ENCODE measurements around the gene RPUSD4. TPM values are rescaled to one million over a fixed set of nuclear protein-coding genes. Genes with fewer than 3 reads are reported as not detected.

The RPUSD4 gene
- total RNA-seq, 1 donor, result 24.2 TPM

DNA sequence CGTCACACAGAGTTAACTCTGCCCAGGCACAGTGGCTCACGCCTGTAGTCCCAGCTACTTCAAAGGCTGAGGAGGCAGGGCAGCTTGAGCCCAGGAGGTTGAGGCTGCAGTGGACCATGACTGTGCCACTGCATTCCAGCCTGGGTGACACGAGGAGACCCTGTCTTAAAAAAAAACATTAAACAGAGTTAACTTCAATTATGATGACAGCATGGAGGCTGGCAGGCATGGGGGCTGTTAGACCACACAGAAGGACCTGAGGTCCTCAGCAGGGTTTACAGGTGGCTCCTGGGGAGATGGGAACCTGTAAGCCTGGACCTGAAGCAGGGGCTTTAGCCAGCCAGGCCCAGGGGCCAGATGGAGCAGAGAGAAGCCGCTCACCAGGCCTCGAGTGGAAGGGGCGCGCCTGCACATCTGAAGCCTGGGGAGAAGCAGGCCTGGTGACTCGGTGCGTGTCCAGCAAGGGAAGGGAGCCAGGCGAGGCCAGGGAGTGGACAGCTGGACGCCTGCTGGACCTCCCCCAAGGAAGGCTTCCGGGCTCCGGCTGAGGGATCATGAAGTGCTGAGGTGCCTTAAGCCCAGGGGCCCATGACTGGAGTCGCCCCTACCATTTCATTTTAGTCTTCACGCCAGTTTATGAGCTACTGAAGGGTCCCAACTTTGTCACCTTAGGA, 25.3 kb downstream of the RPUSD4 start:
- no peak for DNase-seq (ENCODE audit: low read depth)
- TF ChIP-seq, protein P1, sequence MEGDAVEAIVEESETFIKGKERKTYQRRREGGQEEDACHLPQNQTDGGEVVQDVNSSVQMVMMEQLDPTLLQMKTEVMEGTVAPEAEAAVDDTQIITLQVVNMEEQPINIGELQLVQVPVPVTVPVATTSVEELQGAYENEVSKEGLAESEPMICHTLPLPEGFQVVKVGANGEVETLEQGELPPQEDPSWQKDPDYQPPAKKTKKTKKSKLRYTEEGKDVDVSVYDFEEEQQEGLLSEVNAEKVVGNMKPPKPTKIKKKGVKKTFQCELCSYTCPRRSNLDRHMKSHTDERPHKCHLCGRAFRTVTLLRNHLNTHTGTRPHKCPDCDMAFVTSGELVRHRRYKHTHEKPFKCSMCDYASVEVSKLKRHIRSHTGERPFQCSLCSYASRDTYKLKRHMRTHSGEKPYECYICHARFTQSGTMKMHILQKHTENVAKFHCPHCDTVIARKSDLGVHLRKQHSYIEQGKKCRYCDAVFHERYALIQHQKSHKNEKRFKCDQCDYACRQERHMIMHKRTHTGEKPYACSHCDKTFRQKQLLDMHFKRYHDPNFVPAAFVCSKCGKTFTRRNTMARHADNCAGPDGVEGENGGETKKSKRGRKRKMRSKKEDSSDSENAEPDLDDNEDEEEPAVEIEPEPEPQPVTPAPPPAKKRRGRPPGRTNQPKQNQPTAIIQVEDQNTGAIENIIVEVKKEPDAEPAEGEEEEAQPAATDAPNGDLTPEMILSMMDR (IDR thresholded peaks at IDR 0.05; ENCODE audit: insufficient read depth, low read length), result no peak
- no peak overlapping the region for H3K4me3 ChIP-seq (ENCODE audit: low read depth, low read length)

DNA sequence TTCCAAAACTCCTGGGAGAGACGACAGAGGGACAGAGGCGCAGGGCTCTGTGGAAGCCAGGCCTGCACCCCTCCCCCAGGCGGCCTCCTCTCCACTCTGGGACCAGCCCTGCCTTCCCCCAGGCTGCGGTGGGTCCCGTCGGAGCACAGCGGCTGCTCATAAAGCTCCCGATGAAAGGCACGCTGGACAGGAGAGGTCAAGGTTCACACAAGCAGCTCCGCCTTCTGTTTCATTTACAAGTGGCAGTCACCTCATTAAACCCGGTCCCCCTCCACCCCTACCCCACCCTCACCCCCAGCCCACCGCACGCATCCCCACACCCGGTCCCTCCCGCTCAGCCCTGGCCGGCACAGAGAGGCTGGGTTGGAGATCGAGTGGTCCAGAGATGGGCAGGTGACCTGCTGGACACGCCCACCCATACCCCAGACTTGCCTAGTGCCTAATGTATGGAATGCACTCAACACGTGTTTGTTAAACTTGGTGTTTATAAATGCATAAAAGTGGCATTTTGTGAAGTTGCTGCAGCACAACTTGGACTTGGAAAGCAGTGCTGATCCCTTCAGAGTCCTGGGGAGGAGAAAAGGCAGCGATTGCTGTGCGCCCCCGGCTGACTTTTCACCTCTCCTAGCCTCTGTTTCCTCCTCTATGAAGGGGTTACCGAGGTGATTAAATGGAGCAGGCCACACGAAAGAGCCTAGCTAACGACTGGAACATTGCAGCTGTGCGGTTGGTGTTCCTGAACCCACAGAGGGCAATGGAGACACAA, 26.0 kb downstream of the RPUSD4 start:
- no peak for DNase-seq (ENCODE audit: low read depth)
- no peak overlapping the region for H3K4me3 ChIP-seq (ENCODE audit: low read depth, low read length)
- TF ChIP-seq, protein P1 (IDR thresholded peaks at IDR 0.05; ENCODE audit: insufficient read depth, low read length), result no peak

DNA sequence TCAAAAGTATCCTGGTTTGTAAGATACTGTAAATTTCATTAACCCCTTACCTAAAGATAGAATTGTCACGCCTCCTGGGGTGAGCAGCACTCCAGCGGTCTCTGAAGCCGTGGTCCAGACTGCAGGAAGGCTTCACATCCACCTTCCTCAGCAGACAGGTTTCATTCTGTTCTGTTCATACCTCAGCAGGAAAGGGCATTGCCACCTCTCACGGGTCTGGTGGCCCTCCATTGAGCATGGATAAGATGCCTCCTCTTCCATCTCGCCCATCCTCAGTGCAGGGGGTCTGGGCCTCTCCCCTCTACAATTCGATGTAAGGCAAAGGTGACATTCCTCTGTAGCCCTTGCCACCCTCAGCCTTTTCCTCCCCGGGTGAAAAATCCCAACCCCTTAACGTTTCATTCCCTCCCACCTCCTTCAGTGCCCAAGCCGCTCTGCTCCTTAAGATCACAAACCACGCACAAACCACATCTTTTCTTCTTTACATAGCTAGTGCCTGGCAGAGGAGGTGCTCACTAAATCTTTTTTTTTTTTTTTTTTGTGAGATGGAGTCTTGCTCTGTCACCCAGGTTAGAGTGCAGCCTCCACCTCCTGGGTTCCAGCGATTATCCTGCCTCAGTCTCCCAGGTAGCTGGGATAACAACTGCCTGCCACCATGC, 28.5 kb downstream of the RPUSD4 start:
- no peak for DNase-seq (ENCODE audit: low read depth)
- no peak overlapping the region for H3K4me3 ChIP-seq (ENCODE audit: low read depth, low read length)
- TF ChIP-seq, protein P1 (IDR thresholded peaks at IDR 0.05; ENCODE audit: insufficient read depth, low read length), result no peak

DNA sequence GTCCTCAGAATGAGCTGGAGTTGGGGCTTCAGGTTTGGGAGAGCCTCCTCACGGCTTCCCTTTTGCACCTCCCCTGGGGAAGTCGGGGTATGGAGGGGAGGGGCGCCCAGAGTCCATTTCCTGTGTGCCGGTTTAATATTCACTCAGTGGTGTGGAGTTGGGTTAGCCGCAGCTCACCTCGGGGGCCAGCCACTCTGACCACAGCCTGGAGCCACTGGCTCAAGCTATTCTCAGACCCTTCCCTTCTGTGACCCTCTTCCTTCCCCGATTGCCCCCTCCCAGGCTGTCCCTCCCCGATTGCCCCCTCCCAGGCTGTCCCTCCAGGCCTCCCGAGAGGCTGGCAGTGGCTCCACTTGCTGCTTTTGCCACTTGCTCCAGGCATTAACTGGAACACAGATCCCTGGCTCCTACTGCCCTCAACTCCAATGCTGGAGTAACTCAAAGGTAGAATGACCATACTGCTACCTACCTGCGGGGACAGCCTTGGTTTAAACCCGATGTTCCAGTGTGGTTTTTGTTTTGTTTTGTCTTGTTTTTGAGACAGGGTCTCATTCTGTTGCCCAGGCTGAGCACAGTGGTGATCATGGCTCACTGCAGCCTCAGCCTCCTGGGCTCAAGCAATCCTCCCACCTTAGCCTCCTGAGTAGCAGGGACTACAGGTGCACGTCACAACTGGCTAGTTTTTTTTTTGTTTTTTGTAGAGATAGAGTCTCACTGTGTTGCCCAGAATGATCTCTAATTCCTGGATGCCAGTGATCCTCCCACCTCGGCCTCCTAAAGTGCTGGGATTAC, 29.3 kb downstream of the RPUSD4 start:
- TF ChIP-seq, protein P1 (IDR thresholded peaks at IDR 0.05; ENCODE audit: insufficient read depth, low read length), result no peak
- no peak for DNase-seq (ENCODE audit: low read depth)
- no peak overlapping the region for H3K4me3 ChIP-seq (ENCODE audit: low read depth, low read length)

DNA sequence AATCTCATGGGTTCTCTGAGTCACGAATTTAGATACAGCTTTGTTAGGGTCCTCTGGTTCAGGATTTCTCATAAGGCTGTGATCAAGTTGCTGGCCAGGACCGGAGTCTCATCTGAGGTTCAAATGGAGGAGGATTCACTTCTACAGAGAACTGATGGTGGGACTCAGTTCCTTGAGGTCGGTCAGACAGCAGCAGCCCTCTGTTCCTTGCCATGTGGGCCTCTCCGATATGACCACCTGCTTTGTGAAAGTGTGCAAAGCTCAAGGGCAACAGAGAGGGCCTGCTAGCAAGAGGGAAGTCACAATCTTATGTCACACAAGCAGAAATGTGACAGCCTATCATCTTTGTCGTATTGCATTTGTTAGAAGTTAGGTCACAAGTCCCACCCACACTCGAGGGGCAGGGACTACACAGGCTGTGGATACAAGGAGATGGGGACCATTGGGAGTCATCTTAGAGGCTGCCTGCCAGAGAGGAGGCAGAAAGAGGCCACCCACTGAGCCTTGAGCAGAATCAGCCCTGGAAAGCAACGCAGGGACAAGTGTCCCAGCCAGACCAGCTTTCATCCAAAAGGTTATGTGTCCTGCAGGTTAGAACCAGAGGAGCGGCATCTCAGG, 34.5 kb downstream of the RPUSD4 start:
- no peak for DNase-seq (ENCODE audit: low read depth)
- TF ChIP-seq, protein P1 (IDR thresholded peaks at IDR 0.05; ENCODE audit: insufficient read depth, low read length), result no peak
- H3K4me3 ChIP-seq (ENCODE audit: low read depth, low read length), result no peak overlapping the region

DNA sequence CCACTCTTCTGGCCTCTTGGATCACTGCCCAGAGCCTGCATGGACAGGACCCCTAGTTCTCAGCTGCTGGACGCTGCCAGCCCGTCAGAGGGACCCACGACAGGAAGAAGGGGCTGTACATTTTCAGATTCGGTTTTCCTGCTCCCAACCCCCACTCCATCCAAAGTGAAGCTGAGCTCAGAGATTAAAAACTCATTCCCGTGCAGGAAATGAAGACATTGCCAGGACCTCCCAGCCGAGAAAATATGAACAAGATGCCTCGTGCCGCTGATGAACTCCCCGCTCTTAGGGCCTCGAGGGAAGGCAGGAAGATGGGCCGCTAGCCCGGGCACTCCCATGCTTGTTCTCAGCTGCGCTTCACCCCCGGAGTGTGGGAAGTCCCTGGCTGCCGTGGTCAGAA, 36.1 kb downstream of the RPUSD4 start:
- DNase-seq (ENCODE audit: low read depth), result peak; percentile 65
- TF ChIP-seq, protein P1 (IDR thresholded peaks at IDR 0.05; ENCODE audit: insufficient read depth, low read length), result no peak
- H3K4me3 ChIP-seq (ENCODE audit: low read depth, low read length), result no peak overlapping the region

Data from fibroblast of the aortic adventitia (primary cell).